ENCODE results near the gene IFIT1B.

DNA sequence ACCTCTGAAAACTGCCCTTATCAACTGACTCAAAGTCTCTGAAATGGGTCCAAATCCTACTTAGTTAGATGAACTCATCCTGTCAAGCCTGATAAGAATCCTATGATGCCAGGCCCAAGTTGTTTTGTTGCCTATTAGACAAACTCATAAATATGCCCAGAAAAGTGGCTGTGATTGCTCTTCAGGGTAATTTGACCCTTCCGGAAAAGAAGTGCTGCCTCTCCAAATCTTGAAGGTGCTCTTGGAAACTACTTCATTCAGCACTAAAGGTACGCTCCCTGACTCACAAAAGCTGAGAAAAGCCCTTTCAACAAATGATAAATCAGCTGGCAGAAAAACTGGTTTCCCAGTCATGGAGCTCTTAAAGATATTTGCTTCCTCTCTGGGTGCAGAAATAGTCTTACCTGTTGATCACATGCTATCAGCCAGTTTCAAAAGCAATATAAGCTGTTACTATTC is 43.2 kb downstream of the IFIT1B start:
- TF ChIP-seq, protein P1, sequence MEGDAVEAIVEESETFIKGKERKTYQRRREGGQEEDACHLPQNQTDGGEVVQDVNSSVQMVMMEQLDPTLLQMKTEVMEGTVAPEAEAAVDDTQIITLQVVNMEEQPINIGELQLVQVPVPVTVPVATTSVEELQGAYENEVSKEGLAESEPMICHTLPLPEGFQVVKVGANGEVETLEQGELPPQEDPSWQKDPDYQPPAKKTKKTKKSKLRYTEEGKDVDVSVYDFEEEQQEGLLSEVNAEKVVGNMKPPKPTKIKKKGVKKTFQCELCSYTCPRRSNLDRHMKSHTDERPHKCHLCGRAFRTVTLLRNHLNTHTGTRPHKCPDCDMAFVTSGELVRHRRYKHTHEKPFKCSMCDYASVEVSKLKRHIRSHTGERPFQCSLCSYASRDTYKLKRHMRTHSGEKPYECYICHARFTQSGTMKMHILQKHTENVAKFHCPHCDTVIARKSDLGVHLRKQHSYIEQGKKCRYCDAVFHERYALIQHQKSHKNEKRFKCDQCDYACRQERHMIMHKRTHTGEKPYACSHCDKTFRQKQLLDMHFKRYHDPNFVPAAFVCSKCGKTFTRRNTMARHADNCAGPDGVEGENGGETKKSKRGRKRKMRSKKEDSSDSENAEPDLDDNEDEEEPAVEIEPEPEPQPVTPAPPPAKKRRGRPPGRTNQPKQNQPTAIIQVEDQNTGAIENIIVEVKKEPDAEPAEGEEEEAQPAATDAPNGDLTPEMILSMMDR (tag by site-specific recombination; IDR thresholded peaks at IDR 0.05) = no peak
- TF ChIP-seq PRDM1 (tag by site-specific recombination; IDR thresholded peaks at IDR 0.05) = no peak
- TF ChIP-seq ZNF23 (tag by site-specific recombination; IDR thresholded peaks at IDR 0.05; ENCODE audit: borderline replicate concordance) = no peak
- no peak for TF ChIP-seq ZBTB21 (tag by site-specific recombination; IDR thresholded peaks at IDR 0.05)
